ENCODE data around the gene ERC2.

The ERC2 gene

GRCh38 chr3:56005196-56005805 is 463.0 kb downstream of the ERC2 start:
- no peak for TF ChIP-seq CTCF (IDR thresholded peaks at IDR 0.05; ENCODE audit: extremely low read depth, missing control alignments)
- no peak for DNase-seq (ENCODE audit: low spot score)

GRCh38 chr3:56003129-56003528 is 465.1 kb downstream of the ERC2 start:
- DNase-seq (ENCODE audit: low spot score): no peak
- no peak for TF ChIP-seq CTCF (IDR thresholded peaks at IDR 0.05; ENCODE audit: extremely low read depth, missing control alignments)

GRCh38 chr3:56001991-56002390 is 466.3 kb downstream of the ERC2 start:
- no peak for TF ChIP-seq CTCF (IDR thresholded peaks at IDR 0.05; ENCODE audit: extremely low read depth, missing control alignments)
- no peak for DNase-seq (ENCODE audit: low spot score)

GRCh38 chr3:56001537-56001936 is 466.7 kb downstream of the ERC2 start:
- no peak for TF ChIP-seq CTCF (IDR thresholded peaks at IDR 0.05; ENCODE audit: extremely low read depth, missing control alignments)
- no peak for DNase-seq (ENCODE audit: low spot score)

GRCh38 chr3:55989366-55989765 is 478.9 kb downstream of the ERC2 start:
- TF ChIP-seq CTCF (IDR thresholded peaks at IDR 0.05; ENCODE audit: extremely low read depth, missing control alignments): no peak
- DNase-seq (ENCODE audit: low spot score): no peak

GRCh38 chr3:55988905-55989304 is 479.4 kb downstream of the ERC2 start:
- TF ChIP-seq CTCF (IDR thresholded peaks at IDR 0.05; ENCODE audit: extremely low read depth, missing control alignments): no peak
- no peak for DNase-seq (ENCODE audit: low spot score)

GRCh38 chr3:55984626-55985025 is 483.6 kb downstream of the ERC2 start:
- no peak for TF ChIP-seq CTCF (IDR thresholded peaks at IDR 0.05; ENCODE audit: extremely low read depth, missing control alignments)
- DNase-seq (ENCODE audit: low spot score): no peak
